ENCODE data around the gene EML1. TPM values are rescaled to one million over a fixed set of nuclear protein-coding genes. Genes with fewer than 3 reads are reported as not detected.

EML1 gene
- total RNA-seq, 1 donor from 2014 or later, result 34.9 TPM

- Mint-ChIP-seq H3K4me1 (ENCODE audit: low read depth) (peaks cover 38% of the 10 kb centered on the region), H3K27me3 (no peaks in the 10 kb centered on the region)
- no peak for TF ChIP-seq CTCF (IDR thresholded peaks at IDR 0.05; ENCODE audit: unreplicated experiment)
Observed at GRCh38 chr14:99837822-99838221, 44.6 kb downstream of the EML1 start.

GRCh38 chr14:99838639-99839134 lies 45.5 kb downstream of the EML1 start:
- H3K36me3 Mint-ChIP-seq (ENCODE audit: insufficient read depth), result no peaks in the 10 kb centered on the region
- peak overlapping the region; percentile 56 for H3K27ac Mint-ChIP-seq
- peak overlapping the region; percentile 4 for H3K4me3 Mint-ChIP-seq (ENCODE audit: low read depth)
- no peak for DNase-seq (ENCODE audit: low spot score, unreplicated experiment)
- peaks cover 31% of the 10 kb centered on the region for H3K4me1 Mint-ChIP-seq (ENCODE audit: low read depth)
- H3K9me3 Mint-ChIP-seq (ENCODE audit: low read depth), result no peaks in the 10 kb centered on the region
- no peaks in the 10 kb centered on the region for H3K27me3 Mint-ChIP-seq
- no peak for TF ChIP-seq CTCF (IDR thresholded peaks at IDR 0.05; ENCODE audit: unreplicated experiment)

More at GRCh38 chr14:99837822-99838221, 44.6 kb downstream of the EML1 start:
- Mint-ChIP-seq H3K36me3 (ENCODE audit: insufficient read depth) (no peaks in the 10 kb centered on the region), H3K9me3 (ENCODE audit: low read depth) (no peaks in the 10 kb centered on the region), H3K27ac (no peak overlapping the region), H3K4me3 (ENCODE audit: low read depth) (no peak overlapping the region)
- DNase-seq (ENCODE audit: low spot score, unreplicated experiment), result no peak

GRCh38 chr14:99839696-99840095 lies 46.5 kb downstream of the EML1 start:
- no peak for TF ChIP-seq CTCF (IDR thresholded peaks at IDR 0.05; ENCODE audit: unreplicated experiment)
- Mint-ChIP-seq H3K27me3 (no peaks in the 10 kb centered on the region), H3K4me1 (ENCODE audit: low read depth) (peaks cover 29% of the 10 kb centered on the region), H3K4me3 (ENCODE audit: low read depth) (no peak overlapping the region), H3K27ac (no peak overlapping the region), H3K9me3 (ENCODE audit: low read depth) (no peaks in the 10 kb centered on the region), H3K36me3 (ENCODE audit: insufficient read depth) (no peaks in the 10 kb centered on the region)
- DNase-seq (ENCODE audit: low spot score, unreplicated experiment), result no peak

- no peak for TF ChIP-seq CTCF (IDR thresholded peaks at IDR 0.05; ENCODE audit: unreplicated experiment)
- Mint-ChIP-seq H3K4me3 (ENCODE audit: low read depth) (no peak overlapping the region), H3K9me3 (ENCODE audit: low read depth) (no peaks in the 10 kb centered on the region), H3K4me1 (ENCODE audit: low read depth) (peaks cover 28% of the 10 kb centered on the region), H3K27me3 (no peaks in the 10 kb centered on the region), H3K36me3 (ENCODE audit: insufficient read depth) (peaks cover 1% of the 10 kb centered on the region), H3K27ac (no peak overlapping the region)
- DNase-seq (ENCODE audit: low spot score, unreplicated experiment), result no peak
Observed at GRCh38 chr14:99840265-99840664, 47.1 kb downstream of the EML1 start.

GRCh38 chr14:99840774-99841305 lies 47.6 kb downstream of the EML1 start:
- H3K27ac Mint-ChIP-seq, result no peak overlapping the region
- no peaks in the 10 kb centered on the region for H3K27me3 Mint-ChIP-seq
- DNase-seq (ENCODE audit: low spot score, unreplicated experiment), result no peak
- no peaks in the 10 kb centered on the region for H3K9me3 Mint-ChIP-seq (ENCODE audit: low read depth)
- no peak for TF ChIP-seq CTCF (IDR thresholded peaks at IDR 0.05; ENCODE audit: unreplicated experiment)
- peaks cover 2% of the 10 kb centered on the region for H3K36me3 Mint-ChIP-seq (ENCODE audit: insufficient read depth)
- H3K4me3 Mint-ChIP-seq (ENCODE audit: low read depth), result no peak overlapping the region
- H3K4me1 Mint-ChIP-seq (ENCODE audit: low read depth), result peaks cover 22% of the 10 kb centered on the region

Measured in progenitor cell of endocrine pancreas (in vitro differentiated cells).